Thoracic aorta (tissue), 2 donors: ENCODE measurements around the gene HHIPL1. TPM values are rescaled to one million over a fixed set of nuclear protein-coding genes. Genes with fewer than 3 reads are reported as not detected.

Experiments
- ATAC-seq: fragments of 150-250 bp; one replicate; pipeline ENCODE4 v1.8.0; 2017; ENCODE audit warnings: low read depth; ENCODE audit not compliant: insufficient number of reproducible peaks, low FRiP score
- DNase-seq: peaks from one replicate; pipeline ENCODE4 v3.0.0-alpha.2; 2020; ENCODE audit warnings: low spot score
- H3K27ac ChIP-seq, 2 donors: fragments of 200-600 bp; sonication (generic); 1 replicate in 1 of 2; 2 replicates in 1 of 2; pipeline ENCODE4 v1.5.1; 2016; ENCODE audit warnings: mild to moderate bottlenecking in 2 of 2, moderate library complexity in 2 of 2
- H3K27me3 ChIP-seq: fragments of 200-600 bp; sonication (generic); replicated peaks from 2 replicates; pipeline ENCODE4 v1.6.0; 2016; ENCODE audit warnings: mild to moderate bottlenecking; ENCODE audit not compliant: insufficient read depth
- H3K36me3 ChIP-seq: fragments of 200-600 bp; sonication (generic); one replicate; pipeline ENCODE4 v1.5.1; 2016
- H3K4me1 ChIP-seq, 2 donors: fragments of 200-600 bp; sonication (generic); 1 replicate in 1 of 2; 2 replicates in 1 of 2; pipeline versions ENCODE4 v1.5.1 to v1.6.0; 2016; ENCODE audit warnings: low read depth in 2 of 2, mild to moderate bottlenecking in 1 of 2; ENCODE audit not compliant: control insufficient read depth in 1 of 2
- H3K4me3 ChIP-seq: fragments of 200-600 bp; sonication (generic); 2 replicates; pipeline ENCODE4 v1.5.1; 2016; ENCODE audit warnings: mild to moderate bottlenecking
- H3K9me3 ChIP-seq: fragments of 200-600 bp; sonication (generic); 2 replicates; pipeline ENCODE4 v1.5.1; 2016
- CTCF ChIP-seq: fragments of 200-600 bp; sonication (generic); IDR thresholded peaks from one replicate; pipeline ENCODE4 v1.5.1; 2019; ENCODE audit warnings: antibody characterized with exemption
- total RNA-seq, 2 donors: library from RNA; depleted of rRNA; stranded (reverse); fragments of >200 nt; gene quantifications; one replicate each; pipeline versions ENCODE4 v1.1.0 to v1.2.3, GENCODE V29; 2016

The HHIPL1 gene
- total RNA-seq, 2 donors from 2014 or later, result 2.1 to 10.0 TPM

DNA sequence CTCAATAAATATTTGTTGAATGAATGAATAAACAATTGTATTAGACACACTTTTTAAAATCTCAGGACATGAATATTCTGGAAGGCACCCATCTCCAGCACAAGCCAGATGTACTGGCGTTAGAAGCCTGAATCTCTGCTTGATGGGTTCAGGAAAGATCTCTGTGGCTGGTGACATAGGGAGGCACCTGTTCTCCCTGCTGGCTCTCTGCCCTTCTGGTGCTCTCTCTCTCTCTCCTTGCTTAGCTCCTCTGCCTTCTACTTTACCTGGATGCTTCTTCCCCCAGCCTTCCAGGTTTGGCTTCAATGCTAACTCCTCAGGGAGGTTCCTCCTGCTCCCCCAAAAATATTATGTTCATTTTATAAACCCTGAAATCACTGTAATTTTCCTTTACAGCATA lies 40.7 kb downstream of the HHIPL1 start:
- no peaks in the 10 kb centered on the region for H3K36me3 ChIP-seq
- no peak overlapping the region for H3K4me3 ChIP-seq
- peaks cover 3 to 12% of the 10 kb centered on the region in 2 donors for H3K4me1 ChIP-seq
- H3K27ac ChIP-seq, result no peak overlapping the region
- no peaks in the 10 kb centered on the region for H3K9me3 ChIP-seq
- ATAC-seq (no peak), DNase-seq (no peak)
- H3K27me3 ChIP-seq, result no peaks in the 10 kb centered on the region
- TF ChIP-seq CTCF, result no peak

DNA sequence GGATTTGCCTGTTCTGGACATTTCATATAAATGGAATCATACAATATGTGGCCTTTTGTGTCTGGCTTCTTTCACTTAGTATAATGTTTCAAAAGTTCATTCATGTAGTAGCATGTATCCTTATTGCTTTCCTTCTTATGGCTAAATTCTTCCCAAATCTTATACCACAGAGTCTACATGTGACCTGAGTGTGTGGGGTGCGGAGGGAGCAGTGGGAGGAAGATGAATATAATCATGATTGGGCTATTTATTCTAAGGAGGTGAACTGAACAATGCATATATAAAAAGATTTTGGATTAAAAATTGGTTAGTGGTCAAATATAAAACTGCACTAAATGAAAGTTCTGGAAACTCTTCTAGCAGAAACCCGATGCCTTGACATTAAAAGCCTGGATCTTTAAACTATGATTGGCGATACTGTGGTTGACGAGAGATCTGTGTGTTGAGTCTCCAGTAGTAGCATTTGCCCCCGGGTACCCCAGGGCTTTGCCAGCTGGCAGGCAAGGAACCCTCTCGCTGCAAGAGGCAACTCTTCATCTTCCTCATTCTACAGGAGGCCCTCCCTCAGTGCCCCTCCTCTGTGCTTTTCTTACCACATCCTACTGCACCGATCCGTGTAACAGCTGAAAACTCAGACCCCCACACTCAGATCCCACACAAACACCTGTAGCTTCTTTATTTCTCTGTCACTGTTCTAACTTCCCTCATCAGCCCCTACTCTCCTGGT lies 41.8 kb downstream of the HHIPL1 start:
- no peak overlapping the region for H3K4me3 ChIP-seq
- H3K9me3 ChIP-seq, result no peaks in the 10 kb centered on the region
- no peak overlapping the region for H3K27ac ChIP-seq
- ATAC-seq, result no peak
- no peaks in the 10 kb centered on the region for H3K27me3 ChIP-seq
- peaks cover 3 to 12% of the 10 kb centered on the region in 2 donors for H3K4me1 ChIP-seq
- no peak for TF ChIP-seq CTCF
- H3K36me3 ChIP-seq, result no peaks in the 10 kb centered on the region
- DNase-seq, result no peak

GRCh38 chr14:99687284-99688209 lies 42.6 kb downstream of the HHIPL1 start:
- H3K4me3 ChIP-seq, result no peak overlapping the region
- H3K36me3 ChIP-seq, result no peaks in the 10 kb centered on the region
- H3K27ac ChIP-seq, result no peak overlapping the region
- TF ChIP-seq CTCF, result peak; percentile 42
- no peaks in the 10 kb centered on the region for H3K27me3 ChIP-seq
- H3K9me3 ChIP-seq, result no peaks in the 10 kb centered on the region
- ATAC-seq (no peak), DNase-seq (no peak)
- peaks cover 3 to 12% of the 10 kb centered on the region in 2 donors for H3K4me1 ChIP-seq

DNA sequence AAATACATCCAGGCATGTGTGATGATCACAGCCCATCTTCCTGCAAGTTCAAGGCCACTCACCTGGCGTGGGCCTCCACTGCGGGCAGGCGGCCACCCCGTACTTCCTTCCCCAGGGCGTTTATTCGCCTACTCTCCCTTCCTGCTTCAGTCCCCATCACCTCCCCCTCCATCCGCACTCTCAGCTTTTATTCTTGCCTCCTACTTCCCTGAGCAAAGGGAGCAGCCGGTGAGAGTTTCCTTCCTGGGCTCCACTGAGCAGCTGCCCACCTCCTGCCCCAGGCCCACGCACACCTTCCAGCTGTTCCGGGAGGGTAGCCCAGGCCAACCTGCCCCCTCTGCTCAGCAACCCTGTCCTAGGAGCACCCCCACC lies 43.3 kb downstream of the HHIPL1 start:
- Histone ChIP-seq H3K4me3 (no peak overlapping the region), H3K36me3 (no peaks in the 10 kb centered on the region), H3K27me3 (no peaks in the 10 kb centered on the region), H3K4me1 (peaks cover 3 to 7% of the 10 kb centered on the region in 2 donors), H3K27ac (no peak overlapping the region), H3K9me3 (no peaks in the 10 kb centered on the region)
- DNase-seq (no peak), ATAC-seq (no peak)
- no peak for TF ChIP-seq CTCF

- Histone ChIP-seq H3K27ac (no peak overlapping the region), H3K36me3 (no peaks in the 10 kb centered on the region), H3K27me3 (no peaks in the 10 kb centered on the region), H3K4me1 (peaks cover 3 to 6% of the 10 kb centered on the region in 2 donors), H3K9me3 (no peaks in the 10 kb centered on the region), H3K4me3 (no peak overlapping the region)
- DNase-seq, result no peak
- TF ChIP-seq CTCF, result no peak
- ATAC-seq, result no peak
These were observed 43.7 kb downstream of the HHIPL1 start for GRCh38 chr14:99688629-99689028.
